HG03575 (cell line): ENCODE data around the gene TUBA4A.
"Not testable (repeated sequence)": the region's sequence is repeated elsewhere in the genome, so short reads cannot be mapped to it uniquely, and the experiment has no call there.

ENCODE experiments used
- ATAC-seq: cut with Tn5 transposase; IDR thresholded peaks from one replicate; pipeline ENCODE4 v1.9.1; 2021; ENCODE audit not compliant: unreplicated experiment, insufficient number of reproducible peaks, low FRiP score; ENCODE audit errors: extremely low read depth

The TUBA4A gene

DNA sequence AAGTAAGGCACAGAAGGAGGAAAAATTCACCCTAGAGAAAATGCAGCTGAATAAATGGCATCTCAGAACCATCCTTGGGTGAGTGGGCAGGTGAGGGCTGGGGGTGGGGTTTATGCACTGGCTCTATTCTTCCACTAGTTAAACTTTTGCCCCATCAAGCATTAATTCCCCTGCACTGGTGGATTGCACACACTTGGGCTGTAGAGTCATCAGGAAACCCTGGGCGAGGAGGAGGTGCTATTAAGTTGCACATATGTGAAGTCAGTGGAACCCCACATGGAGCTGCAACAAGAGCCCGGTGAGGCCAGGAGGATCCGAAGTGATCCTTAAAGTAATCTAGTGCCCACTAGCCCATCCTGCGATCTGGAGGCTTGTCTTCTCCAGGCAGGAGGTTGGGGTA lies 18.6 kb upstream of the TUBA4A start:
- ATAC-seq = no peak

DNA sequence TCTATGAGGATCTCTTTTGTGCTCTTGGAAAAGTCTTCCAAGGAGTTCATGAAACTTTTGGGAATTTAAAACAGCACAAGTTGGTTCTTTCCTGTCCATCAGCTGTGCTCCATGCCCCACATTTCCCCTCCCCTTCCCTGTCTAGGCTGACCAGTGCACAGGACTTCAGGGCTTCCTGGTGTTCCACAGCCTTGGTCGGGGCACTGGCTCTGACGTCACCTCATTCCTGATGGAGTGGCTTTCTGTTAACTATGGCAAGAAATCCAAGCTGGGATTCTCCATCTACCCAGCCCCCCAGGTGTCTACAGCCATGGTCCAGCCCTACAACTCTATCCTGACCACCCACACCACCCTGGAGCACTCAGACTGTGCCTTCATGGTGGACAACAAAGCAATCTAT lies 17.3 kb upstream of the TUBA4A start:
- no peak for ATAC-seq

DNA sequence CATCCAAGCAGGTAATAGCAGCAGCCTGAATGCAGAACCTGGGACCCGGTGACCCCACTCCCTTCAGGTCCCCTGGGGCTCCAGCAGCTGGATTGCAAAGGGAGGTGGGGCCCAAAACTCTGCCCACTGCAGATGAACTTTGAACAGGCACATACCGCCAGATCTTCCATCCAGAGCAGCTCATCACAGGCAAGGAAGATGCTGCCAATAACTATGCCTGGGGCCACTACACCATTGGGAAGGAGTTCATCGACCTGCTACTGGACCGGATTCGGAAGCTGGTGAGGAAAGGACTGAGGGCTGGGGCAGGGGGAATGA lies 16.3 kb upstream of the TUBA4A start:
- no peak for ATAC-seq

DNA sequence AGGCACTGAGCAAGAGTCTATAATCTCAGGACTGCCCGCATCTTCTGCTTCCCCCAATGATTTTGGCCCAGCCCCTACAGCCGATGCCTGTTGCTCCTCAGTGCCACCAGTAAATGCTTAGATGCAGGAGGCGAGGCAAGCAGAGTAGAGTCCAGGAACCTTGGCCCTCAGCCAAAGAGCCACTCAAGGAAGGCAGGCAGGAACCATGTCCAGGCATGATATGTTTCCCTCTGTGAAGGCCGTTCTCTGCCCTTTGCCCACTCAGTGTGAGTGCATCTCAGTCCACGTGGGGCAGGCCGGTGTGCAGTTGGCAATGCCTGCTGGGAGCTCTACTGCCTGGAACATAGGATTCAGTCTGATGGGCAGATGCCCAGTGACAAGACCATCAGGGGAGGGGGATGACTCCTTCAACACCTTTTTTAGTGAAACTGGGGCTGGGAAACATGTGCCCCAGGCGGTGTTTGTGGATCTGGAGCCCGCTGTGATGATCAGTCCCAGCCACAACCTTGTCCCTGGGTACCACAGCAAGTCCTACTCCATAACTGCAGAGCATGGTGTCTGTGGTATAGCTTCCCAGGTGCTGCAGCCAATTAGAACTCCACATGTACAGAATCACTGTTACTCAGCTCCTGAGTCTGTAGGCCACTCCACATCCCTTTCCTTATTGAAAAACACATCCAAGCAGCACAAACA lies 15.8 kb upstream of the TUBA4A start:
- no peak for ATAC-seq

DNA sequence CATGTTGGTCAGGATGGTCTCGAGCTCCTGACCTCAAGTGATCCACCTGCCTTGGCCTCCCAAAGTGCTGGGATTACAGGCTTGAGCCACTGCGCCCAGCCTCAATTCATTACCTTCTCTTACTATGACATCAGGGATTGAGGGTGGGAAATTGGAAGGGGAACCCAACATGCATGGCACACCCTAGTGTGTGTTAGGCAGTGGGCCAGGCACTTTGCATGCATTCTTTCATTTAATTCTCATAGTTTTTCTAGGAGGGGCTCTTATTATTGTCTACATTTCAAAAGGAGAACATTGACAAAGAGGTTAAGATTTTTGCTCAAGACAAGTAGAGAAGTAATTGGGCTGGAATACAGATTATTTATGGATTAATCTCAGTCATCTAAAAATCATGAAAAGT lies 14.6 kb upstream of the TUBA4A start:
- no peak for ATAC-seq

- ATAC-seq = no peak
Observed at GRCh38 chr2:219266886-219267285, 13.2 kb upstream of the TUBA4A start.

GRCh38 chr2:219266232-219266631 lies 12.5 kb upstream of the TUBA4A start:
- no peak for ATAC-seq

- ATAC-seq = no peak
Observed at GRCh38 chr2:219261024-219261855, 7.5 kb upstream of the TUBA4A start.

DNA sequence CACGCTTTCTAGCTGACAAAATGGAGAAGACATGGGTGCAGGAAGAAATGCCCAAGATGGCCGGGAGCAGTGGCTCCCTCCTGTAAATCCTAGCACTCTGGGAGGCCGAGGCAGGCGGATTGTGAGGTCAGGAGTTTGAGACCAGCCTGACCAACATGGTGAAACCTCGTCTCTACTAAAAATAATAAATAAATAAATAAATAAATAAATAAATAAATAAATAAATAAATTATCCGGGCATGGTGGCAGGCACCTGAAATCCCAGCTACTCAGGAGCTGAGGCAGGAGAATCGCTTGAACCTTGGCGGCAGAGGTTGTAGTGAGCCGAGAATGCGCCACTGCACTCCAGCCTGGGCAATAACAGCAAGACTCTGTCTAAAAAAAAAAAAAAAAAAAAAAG lies 5.2 kb upstream of the TUBA4A start:
- ATAC-seq = not testable (repeated sequence)

GRCh38 chr2:219254590-219255201 lies 978 bp upstream of the TUBA4A start:
- no peak for ATAC-seq

DNA sequence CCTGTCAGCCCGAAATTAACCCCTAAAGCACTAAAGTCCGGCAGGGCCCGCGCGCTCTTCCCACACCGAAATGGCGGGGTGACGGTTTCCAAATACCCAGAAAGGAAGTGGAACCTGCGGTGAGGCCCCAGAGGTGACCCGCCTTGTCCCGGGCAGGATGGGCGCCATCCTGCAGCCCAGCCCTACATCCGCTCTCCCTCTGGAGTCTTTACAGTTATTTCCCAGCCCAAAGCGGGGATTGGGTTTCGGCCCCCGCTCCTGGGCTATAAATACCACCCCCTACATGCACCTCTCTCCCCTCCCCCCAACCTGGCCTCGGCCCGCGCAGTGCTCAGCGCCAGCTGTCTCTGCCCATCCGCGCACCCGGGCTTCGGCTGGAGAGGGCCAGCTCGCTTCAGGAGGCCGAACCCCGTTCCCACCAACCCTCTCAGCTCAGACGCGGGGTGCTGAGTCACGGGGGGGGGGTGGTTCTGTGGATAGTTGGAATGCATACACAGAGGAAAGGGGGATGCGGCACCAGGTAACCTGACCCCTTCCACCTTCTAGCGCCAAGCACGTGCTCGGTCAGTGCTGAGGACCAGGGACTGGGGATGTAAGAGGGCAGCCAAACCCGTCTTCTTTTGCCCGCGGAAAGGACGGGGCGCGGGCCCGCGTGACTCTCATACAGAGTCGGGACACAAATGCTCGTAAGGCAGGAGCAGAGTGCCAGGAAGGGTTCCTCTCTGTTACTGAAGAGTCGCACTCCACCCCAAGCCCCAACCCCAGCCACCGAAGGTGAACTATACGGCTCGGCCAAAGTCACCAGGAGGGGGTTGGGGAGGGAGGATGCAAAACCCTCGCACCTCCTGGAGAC lies 592 bp downstream of the TUBA4A start, which contains the start of gene TUBA4B:
TUBA4B (plus strand) TSS at position 344 of the 853 bp plus-strand sequence; CDS start at position 509, 165 bp downstream.
- no peak for ATAC-seq

- ATAC-seq = no peak
Observed at GRCh38 chr2:219252570-219252899, 1.2 kb downstream of the TUBA4A start.

GRCh38 chr2:219252084-219252483 lies 1.6 kb downstream of the TUBA4A start:
- no peak for ATAC-seq

DNA sequence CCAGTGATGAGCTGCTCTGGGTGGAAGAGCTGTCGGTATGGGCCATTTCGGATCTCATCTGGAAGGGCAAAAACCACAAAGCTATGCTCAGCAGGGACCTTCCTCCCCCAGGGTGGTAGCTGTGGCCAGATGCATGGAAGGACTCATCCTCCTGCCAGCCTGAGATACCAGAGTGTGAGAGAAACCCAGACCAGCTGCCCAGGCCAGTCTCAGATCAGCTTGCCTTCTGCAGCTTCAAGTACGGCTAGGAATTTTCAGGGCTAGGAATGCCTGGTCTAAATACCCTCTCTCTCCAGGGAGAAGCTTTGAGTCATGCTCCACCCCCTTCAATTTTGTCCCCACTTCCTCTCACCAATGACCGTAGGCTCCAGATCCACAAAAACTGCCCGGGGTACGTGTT lies 2.1 kb downstream of the TUBA4A start:
- no peak for ATAC-seq

- no peak for ATAC-seq
Observed at GRCh38 chr2:219250049-219250781, 3.5 kb downstream of the TUBA4A start.

DNA sequence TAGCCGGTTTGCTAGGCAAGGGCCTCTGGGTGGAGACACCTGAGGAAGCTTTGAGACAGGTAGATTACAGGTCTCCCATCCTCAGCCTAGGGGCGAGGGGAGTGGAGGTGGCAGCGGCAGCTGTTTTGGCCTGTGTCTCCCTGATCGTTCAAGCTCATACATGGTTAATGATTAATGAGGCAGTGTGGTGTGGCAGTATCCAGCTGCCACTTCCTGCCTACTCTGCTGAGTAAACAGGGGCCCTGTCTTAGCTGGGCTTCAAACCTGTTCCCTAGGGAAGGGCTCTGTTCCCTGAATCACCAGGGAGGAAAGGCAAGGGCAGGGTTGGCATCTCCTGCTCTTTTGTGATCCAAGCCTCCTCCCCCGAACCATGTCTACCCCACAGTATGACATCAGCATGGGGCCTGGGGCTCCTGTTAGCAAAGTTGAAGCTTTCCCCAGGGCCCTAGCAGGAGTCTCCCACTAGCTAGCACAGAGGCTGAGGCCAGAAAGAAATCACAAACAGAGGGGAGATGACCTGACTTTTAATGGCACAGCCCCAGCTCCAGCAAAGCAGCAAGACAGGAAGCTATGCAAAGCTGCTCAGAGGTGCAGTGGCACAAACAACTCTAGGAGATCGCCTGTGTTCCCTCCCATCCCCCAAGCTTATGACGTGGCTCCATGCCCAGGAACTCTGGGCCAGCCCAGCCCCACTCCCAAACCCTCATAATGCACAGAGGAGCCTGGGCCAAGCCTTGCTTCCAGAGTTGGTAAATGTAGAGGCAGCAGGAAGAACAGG lies 4.3 kb downstream of the TUBA4A start:
- no peak for ATAC-seq

DNA sequence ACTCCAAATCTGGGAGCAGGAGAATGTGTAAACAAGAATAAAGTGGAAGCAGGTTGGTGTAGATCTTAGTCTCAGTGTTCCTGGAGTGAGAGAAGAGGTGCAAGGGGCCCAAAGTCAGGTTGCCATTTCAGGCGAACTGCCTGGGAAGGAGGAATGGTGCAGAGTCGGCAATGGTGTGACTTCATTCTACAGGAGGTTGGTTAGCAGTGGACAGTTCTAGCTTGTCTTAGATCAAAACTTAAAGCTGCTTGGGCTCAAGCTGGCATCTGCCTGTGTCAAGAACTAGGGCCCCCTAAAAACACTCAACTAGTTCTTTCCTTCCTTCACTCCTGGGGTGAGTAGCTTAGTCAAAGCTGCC lies 4.9 kb downstream of the TUBA4A start:
- no peak for ATAC-seq
